HG03432 (cell line): ENCODE measurements around the gene NADSYN1.

Experiments used
- ATAC-seq: cut with Tn5 transposase; IDR thresholded peaks from one replicate; pipeline ENCODE4 v1.9.1; 2021; ENCODE audit warnings: mild to moderate bottlenecking, moderate library complexity; ENCODE audit not compliant: unreplicated experiment

Gene NADSYN1

DNA sequence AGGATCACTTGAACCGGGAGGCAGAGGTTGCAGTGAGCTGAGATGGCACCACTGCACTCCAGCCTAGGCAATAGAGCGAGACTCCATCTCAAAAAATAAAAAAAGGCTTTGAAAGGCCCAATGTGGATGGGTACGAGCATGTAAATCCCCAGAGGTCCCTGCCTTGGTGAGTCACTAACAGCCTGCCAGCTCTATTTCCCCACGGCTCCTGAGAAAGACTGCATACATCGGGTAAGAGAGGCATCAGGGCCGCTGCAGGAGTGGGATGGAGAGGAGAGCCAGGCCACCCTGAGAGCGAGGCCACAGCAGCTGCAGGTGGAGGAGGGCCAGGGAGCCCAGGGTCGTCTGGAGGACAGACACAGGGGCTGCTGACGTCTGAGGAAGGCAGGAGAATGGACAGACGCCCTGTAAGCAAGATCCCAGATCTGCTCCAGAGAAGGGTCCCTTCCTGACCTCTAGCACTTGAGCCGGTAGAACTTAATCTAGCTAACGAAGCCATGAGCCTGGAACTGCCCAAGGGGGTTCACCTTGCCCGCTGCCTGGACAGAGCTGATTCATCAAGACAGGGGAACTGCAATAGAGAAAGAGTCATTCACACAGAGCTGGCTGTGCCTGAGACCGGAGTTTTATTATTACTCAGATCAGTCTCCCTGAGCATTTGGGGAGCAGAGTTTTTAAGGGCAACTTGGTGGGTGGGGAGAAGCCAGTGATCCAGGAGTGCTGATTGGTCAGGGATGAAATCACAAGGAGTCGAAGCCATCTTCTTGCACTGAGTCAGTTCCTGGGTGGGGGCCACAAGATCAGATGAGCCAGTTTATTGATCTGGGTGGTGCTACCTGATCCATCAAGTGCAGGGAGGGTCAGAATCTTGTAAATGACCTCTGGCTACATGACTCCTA lies 90.1 kb downstream of the NADSYN1 start:
- ATAC-seq: no peak

DNA sequence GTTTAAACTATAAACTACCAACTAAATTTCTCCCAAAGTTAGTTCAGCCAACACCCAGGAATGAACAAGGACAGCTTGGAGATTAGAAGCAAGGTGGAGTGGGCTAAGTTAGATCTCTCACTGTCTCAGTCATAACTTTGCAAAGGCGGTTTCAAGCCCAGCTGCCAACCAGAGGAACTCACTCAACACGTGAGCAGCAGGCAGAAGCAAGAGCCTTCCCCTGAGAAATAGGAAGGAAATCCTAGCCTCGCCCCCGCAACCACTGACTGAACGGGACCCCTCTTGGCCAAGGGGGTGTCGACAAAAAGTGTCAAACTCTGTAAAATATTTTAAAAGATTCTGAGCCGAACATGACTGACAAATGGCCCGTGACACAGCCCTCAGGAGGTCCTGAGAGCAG lies 90.9 kb downstream of the NADSYN1 start:
- no peak for ATAC-seq

DNA sequence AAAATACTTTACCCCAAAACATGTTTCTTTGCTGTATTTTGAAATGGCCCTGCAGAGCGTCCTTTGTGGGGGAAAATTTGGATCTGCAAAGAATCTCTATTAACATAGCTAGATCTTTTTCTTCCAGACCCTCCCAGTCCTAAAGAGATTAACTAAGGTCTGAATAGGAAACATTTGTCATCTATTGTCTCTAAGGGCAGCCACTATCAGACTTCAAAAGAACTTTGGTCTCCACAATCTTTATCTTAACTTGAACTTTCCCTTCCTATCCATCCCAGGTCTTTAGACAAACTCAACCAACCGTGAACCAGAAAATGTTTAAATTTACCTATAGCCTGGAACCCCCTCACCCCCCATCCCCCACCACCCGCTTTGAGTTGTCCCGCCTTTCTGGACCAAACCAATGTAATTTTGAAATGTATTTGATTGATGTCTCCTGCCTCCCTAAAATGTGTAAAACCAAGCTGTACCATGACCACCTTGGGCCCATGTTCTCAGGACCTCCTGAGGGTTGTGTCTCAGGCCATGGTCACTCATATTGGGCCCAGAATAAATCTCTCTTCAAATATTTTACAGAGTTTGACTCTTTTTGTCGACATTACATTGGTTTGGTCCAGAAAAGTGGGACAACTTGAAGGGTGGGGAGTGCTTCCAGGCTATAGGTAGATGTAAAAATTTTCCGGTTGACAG lies 91.7 kb downstream of the NADSYN1 start:
- no peak for ATAC-seq

DNA sequence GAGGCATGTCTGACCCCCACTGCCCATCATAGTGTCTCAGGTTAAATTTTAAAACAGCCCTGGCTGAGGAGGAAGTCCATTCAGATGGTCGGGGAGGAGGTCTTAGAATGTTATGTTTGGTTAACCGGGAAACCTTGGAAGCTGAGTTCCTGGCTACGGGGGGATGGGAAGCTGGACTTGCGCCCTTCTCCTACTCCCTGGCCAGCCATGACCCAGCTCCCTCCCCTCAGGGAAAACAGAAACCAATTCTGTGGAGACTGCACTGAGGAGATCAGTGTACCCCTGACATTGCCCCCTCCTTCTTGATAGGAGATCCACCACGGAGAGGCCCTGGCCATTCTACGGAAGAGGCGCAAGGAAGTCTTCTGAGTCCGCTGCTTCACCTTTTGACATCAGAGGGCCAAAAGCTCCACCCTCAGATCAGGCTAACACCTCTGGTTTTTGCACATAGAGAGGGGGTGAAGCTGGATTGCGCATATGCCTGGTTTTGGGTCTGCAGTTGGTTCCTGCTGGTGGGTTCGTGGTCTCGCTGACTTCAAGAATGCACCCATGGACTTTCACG lies 92.5 kb downstream of the NADSYN1 start:
- no peak for ATAC-seq

DNA sequence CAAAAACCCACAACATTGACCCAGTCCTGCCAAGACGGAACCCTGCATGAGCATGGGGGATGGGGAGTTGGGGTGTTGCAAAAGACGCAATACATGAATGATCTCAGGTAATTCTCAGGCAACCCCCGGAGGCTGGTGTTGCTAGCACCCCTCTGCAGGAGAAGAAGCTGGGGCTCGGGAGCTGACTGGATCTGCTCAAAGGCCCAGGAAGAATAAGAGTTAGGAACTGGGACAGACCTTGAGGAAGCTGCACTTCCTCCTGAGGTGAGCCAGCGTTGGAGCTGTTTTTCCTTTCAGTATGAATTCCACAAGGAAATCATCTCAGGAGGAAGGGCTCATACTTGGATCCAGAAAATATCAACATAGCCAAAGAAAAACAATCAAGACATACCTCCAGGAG lies 95.1 kb downstream of the NADSYN1 start, which contains the start of gene KRTAP5-9:
Gene KRTAP5-9, plus strand, starts transcription at position 301 of the 400 bp plus-strand sequence. CDS start 238 bp downstream, outside the sequence.
- ATAC-seq: no peak

DNA sequence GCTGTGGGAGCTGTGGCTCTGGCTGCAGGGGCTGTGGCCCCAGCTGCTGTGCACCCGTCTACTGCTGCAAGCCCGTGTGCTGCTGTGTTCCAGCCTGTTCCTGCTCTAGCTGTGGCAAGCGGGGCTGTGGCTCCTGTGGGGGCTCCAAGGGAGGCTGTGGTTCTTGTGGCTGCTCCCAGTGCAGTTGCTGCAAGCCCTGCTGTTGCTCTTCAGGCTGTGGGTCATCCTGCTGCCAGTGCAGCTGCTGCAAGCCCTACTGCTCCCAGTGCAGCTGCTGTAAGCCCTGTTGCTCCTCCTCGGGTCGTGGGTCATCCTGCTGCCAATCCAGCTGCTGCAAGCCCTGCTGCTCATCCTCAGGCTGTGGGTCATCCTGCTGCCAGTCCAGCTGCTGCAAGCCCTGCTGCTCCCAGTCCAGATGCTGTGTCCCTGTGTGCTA lies 95.7 kb downstream of the NADSYN1 start:
- no peak for ATAC-seq
